ENCODE measurements around the gene KRTAP10-11.
"Not testable (repeated sequence)": the region's sequence is repeated elsewhere in the genome, so short reads cannot be mapped to it uniquely, and the experiment has no call there.

The KRTAP10-11 gene

GRCh38 chr21:44606495-44606894 lies 39.7 kb upstream of the KRTAP10-11 start:
- no peaks in the 10 kb centered on the region for H3K4me1 ChIP-seq (ENCODE audit: control insufficient read depth, insufficient read depth, low read length)
- no peaks in the 10 kb centered on the region for H3K9me3 ChIP-seq (replicated peaks; ENCODE audit: low read length)
- H3K36me3 ChIP-seq (ENCODE audit: insufficient read depth, low read length) = no peaks in the 10 kb centered on the region
- H3K4me2 ChIP-seq (ENCODE audit: low read length) = no peak overlapping the region
- H3K9ac ChIP-seq (ENCODE audit: low read depth, low read length) = no peak overlapping the region
- no peak overlapping the region for H3K4me3 ChIP-seq (ENCODE audit: low read length)
- peaks cover 40% of the 10 kb centered on the region for H3K27me3 ChIP-seq (ENCODE audit: control insufficient read depth, insufficient read depth, low read length)

- H3K27me3 ChIP-seq (ENCODE audit: control insufficient read depth, insufficient read depth, low read length) = peaks cover 24% of the 10 kb centered on the region
- H3K4me3 ChIP-seq (ENCODE audit: low read length) = no peak overlapping the region
- no peaks in the 10 kb centered on the region for H3K36me3 ChIP-seq (ENCODE audit: insufficient read depth, low read length)
- no peak overlapping the region for H3K4me2 ChIP-seq (ENCODE audit: low read length)
- H3K9me3 ChIP-seq (replicated peaks; ENCODE audit: low read length) = peaks cover 3% of the 10 kb centered on the region
- H3K4me1 ChIP-seq (ENCODE audit: control insufficient read depth, insufficient read depth, low read length) = no peaks in the 10 kb centered on the region
- H3K9ac ChIP-seq (ENCODE audit: low read depth, low read length) = no peak overlapping the region
Measured at GRCh38 chr21:44609193-44609592, 37.0 kb upstream of the KRTAP10-11 start.

DNA sequence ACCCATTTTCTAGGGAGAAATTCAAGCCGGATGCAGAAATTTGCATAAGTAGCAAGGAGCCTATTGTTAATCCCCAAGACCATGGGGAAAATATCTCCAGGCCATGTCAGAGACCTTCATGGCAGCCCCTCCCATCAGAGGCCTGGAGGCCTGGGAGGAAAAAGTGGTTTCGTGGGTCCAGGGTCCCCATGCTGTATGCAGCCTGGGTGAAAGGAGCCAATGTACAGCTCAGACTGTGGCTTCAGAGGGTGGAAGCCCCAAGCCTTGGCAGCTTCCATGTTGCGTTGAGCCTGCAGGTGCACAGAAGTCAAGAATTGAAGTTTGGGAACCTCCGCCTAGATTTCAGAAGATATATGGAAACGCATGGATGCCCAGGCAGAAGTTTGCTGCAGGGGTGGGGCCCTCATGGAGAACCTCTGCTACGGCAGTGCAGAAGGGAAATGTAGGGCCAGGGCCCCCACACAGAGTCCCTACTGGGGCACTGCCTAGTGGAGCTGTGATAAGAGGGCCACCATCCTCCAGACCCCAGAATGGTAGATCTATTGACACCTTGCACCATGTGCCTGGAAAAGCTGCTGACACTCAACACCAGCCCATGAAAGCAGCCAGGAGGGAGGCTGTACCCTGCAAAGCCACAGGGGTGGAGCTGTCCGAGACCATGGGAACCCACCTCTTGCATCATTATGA lies 35.9 kb upstream of the KRTAP10-11 start:
- H3K27me3 ChIP-seq (ENCODE audit: control insufficient read depth, insufficient read depth, low read length) = peaks cover 13% of the 10 kb centered on the region
- not testable (repeated sequence) for H3K4me2 ChIP-seq (ENCODE audit: low read length); H3K9ac ChIP-seq (ENCODE audit: low read depth, low read length); H3K4me3 ChIP-seq (ENCODE audit: low read length); H3K4me1 ChIP-seq (ENCODE audit: control insufficient read depth, insufficient read depth, low read length); H3K9me3 ChIP-seq (replicated peaks; ENCODE audit: low read length); H3K36me3 ChIP-seq (ENCODE audit: insufficient read depth, low read length)

GRCh38 chr21:44611551-44611950 lies 34.7 kb upstream of the KRTAP10-11 start:
- H3K4me3 ChIP-seq (ENCODE audit: low read length) = no peak overlapping the region
- H3K4me1 ChIP-seq (ENCODE audit: control insufficient read depth, insufficient read depth, low read length) = no peaks in the 10 kb centered on the region
- no peak overlapping the region for H3K4me2 ChIP-seq (ENCODE audit: low read length)
- peaks cover 3% of the 10 kb centered on the region for H3K9me3 ChIP-seq (replicated peaks; ENCODE audit: low read length)
- no peaks in the 10 kb centered on the region for H3K36me3 ChIP-seq (ENCODE audit: insufficient read depth, low read length)
- H3K9ac ChIP-seq (ENCODE audit: low read depth, low read length) = no peak overlapping the region
- peaks cover 17% of the 10 kb centered on the region for H3K27me3 ChIP-seq (ENCODE audit: control insufficient read depth, insufficient read depth, low read length)

DNA sequence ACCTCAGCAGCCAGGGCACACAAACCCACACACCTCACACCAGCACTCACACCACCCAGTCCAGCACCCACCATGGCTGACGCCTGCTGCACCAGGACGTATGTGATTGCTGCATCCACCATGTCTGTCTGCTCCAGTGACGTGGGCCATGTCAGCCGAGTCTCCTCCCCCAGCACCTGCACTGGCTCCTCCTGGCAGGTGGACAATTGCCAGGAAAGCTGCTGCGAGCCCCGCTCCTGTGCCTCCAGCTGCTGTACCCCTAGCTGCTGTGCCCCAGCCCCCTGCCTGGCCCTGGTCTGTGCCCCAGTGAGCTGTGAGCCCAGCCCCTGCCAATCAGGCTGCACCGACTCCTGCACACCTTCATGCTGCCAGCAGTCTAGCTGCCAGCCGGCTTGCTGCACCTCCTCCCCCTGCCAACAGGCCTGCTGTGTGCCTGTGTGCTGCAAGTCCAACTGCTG lies 34.2 kb upstream of the KRTAP10-11 start, which contains the start of gene KRTAP10-8:
KRTAP10-8 (plus strand) TSS at position 51 of the 458 bp plus-strand sequence; CDS start at position 73, 22 bp downstream.
- Histone ChIP-seq H3K4me1 (ENCODE audit: control insufficient read depth, insufficient read depth, low read length) (no peaks in the 10 kb centered on the region), H3K4me2 (ENCODE audit: low read length) (no peak within 1 kb of the TSS), H3K9me3 (replicated peaks; ENCODE audit: low read length) (peaks cover 3% of the 10 kb centered on the region), H3K4me3 (ENCODE audit: low read length) (no peak within 1 kb of the TSS), H3K27me3 (ENCODE audit: control insufficient read depth, insufficient read depth, low read length) (peaks cover 22% of the 10 kb centered on the region), H3K36me3 (ENCODE audit: insufficient read depth, low read length) (no peaks in the 10 kb centered on the region), H3K9ac (ENCODE audit: low read depth, low read length) (no peak within 1 kb of the TSS)

- no peak overlapping the region for H3K4me2 ChIP-seq (ENCODE audit: low read length)
- no peak overlapping the region for H3K9ac ChIP-seq (ENCODE audit: low read depth, low read length)
- no peaks in the 10 kb centered on the region for H3K36me3 ChIP-seq (ENCODE audit: insufficient read depth, low read length)
- no peak overlapping the region for H3K4me3 ChIP-seq (ENCODE audit: low read length)
- H3K9me3 ChIP-seq (replicated peaks; ENCODE audit: low read length) = peaks cover 3% of the 10 kb centered on the region
- peaks cover 28% of the 10 kb centered on the region for H3K27me3 ChIP-seq (ENCODE audit: control insufficient read depth, insufficient read depth, low read length)
- no peaks in the 10 kb centered on the region for H3K4me1 ChIP-seq (ENCODE audit: control insufficient read depth, insufficient read depth, low read length)
Measured at GRCh38 chr21:44612669-44613229, 33.5 kb upstream of the KRTAP10-11 start.

DNA sequence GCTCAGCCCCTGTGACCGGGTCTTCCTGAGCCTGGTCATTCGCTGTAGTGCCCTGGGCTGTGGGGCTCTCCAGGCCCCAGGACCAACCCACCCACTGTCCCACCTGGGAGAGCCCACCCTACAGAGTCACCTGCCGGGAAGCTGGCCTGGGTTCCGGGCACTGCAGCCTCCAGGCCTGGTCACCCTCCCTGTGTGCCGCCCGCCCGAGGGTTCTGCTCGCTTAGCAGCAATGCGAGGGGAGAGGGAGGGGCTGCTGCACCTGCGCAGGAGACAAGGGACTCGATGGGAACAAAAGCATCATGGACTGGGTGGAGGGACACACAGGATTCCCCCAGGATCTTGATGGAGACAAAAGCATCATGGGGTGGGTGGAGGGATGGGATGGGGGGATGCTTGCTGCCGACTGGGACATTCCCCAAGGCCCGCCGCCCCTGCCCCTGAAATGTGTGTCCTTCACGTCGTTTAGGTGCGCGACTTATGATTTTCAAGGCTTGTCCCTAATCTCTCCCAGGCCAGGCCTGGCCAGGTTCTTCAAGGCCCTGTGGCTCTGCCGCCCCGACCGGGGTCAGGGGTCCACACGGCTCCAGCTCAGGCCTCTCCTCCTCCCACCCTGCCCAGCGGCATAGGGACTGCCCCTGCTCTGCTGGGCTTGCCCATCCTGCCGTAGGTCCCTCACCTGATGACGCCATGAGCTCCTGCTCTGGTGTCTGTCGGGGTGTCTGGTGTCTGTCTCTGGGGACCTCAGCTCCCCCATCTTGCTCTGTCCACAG lies 32.6 kb upstream of the KRTAP10-11 start:
- Histone ChIP-seq H3K27me3 (ENCODE audit: control insufficient read depth, insufficient read depth, low read length) (peaks cover 32% of the 10 kb centered on the region), H3K9me3 (replicated peaks; ENCODE audit: low read length) (peaks cover 3% of the 10 kb centered on the region), H3K36me3 (ENCODE audit: insufficient read depth, low read length) (no peaks in the 10 kb centered on the region), H3K9ac (ENCODE audit: low read depth, low read length) (no peak overlapping the region), H3K4me3 (ENCODE audit: low read length) (no peak overlapping the region), H3K4me1 (ENCODE audit: control insufficient read depth, insufficient read depth, low read length) (no peaks in the 10 kb centered on the region), H3K4me2 (ENCODE audit: low read length) (no peak overlapping the region)

- Histone ChIP-seq H3K4me2 (ENCODE audit: low read length) (no peak overlapping the region), H3K9me3 (replicated peaks; ENCODE audit: low read length) (peaks cover 3% of the 10 kb centered on the region), H3K36me3 (ENCODE audit: insufficient read depth, low read length) (no peaks in the 10 kb centered on the region), H3K4me3 (ENCODE audit: low read length) (no peak overlapping the region), H3K9ac (ENCODE audit: low read depth, low read length) (no peak overlapping the region), H3K4me1 (ENCODE audit: control insufficient read depth, insufficient read depth, low read length) (no peaks in the 10 kb centered on the region), H3K27me3 (ENCODE audit: control insufficient read depth, insufficient read depth, low read length) (peaks cover 29% of the 10 kb centered on the region)
Measured at GRCh38 chr21:44614161-44614631, 32.0 kb upstream of the KRTAP10-11 start.

DNA sequence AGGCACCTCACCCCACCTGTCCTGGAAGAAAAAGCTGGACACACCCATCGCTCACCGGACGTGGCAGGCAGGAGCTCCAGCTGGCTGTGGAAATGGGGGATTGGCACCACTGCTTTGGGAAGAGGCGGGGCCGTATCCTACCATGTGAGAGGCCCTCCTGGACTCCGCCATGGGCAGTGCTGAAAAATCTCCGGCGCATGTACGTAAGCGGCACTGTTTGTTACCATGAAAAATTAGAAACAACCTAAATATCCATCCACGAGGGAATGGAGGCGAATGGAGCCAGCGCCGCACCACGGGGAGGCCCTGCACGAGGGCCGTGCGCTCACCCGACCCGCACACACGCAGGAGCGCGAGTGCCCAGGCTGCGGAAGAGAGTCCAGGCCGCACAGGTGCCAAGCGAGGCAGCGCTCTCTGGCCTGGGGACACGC lies 31.2 kb upstream of the KRTAP10-11 start:
- Histone ChIP-seq H3K9me3 (replicated peaks; ENCODE audit: low read length) (peaks cover 3% of the 10 kb centered on the region), H3K27me3 (ENCODE audit: control insufficient read depth, insufficient read depth, low read length) (peaks cover 29% of the 10 kb centered on the region), H3K4me2 (ENCODE audit: low read length) (no peak overlapping the region), H3K4me1 (ENCODE audit: control insufficient read depth, insufficient read depth, low read length) (no peaks in the 10 kb centered on the region), H3K36me3 (ENCODE audit: insufficient read depth, low read length) (no peaks in the 10 kb centered on the region), H3K4me3 (ENCODE audit: low read length) (no peak overlapping the region), H3K9ac (ENCODE audit: low read depth, low read length) (no peak overlapping the region)

GRCh38 chr21:44615466-44615865 lies 30.7 kb upstream of the KRTAP10-11 start:
- Histone ChIP-seq H3K27me3 (ENCODE audit: control insufficient read depth, insufficient read depth, low read length) (peaks cover 29% of the 10 kb centered on the region), H3K36me3 (ENCODE audit: insufficient read depth, low read length) (no peaks in the 10 kb centered on the region), H3K9ac (ENCODE audit: low read depth, low read length) (no peak overlapping the region), H3K4me2 (ENCODE audit: low read length) (no peak overlapping the region), H3K4me1 (ENCODE audit: control insufficient read depth, insufficient read depth, low read length) (no peaks in the 10 kb centered on the region), H3K9me3 (replicated peaks; ENCODE audit: low read length) (peaks cover 3% of the 10 kb centered on the region), H3K4me3 (ENCODE audit: low read length) (no peak overlapping the region)

- Histone ChIP-seq H3K27me3 (ENCODE audit: control insufficient read depth, insufficient read depth, low read length) (peaks cover 29% of the 10 kb centered on the region), H3K4me1 (ENCODE audit: control insufficient read depth, insufficient read depth, low read length) (no peaks in the 10 kb centered on the region), H3K9ac (ENCODE audit: low read depth, low read length) (no peak overlapping the region), H3K9me3 (replicated peaks; ENCODE audit: low read length) (peaks cover 3% of the 10 kb centered on the region), H3K36me3 (ENCODE audit: insufficient read depth, low read length) (no peaks in the 10 kb centered on the region), H3K4me3 (ENCODE audit: low read length) (no peak overlapping the region), H3K4me2 (ENCODE audit: low read length) (no peak overlapping the region)
Measured at GRCh38 chr21:44615911-44616590, 30.2 kb upstream of the KRTAP10-11 start.

Data from skeletal muscle satellite cell (primary cell).